H1 (cell line): ENCODE results near the gene E2F8. TPM values are rescaled to one million over a fixed set of nuclear protein-coding genes. Genes with fewer than 3 reads are reported as not detected.
"Not testable (repeated sequence)": the region's sequence is repeated elsewhere in the genome, so short reads cannot be mapped to it uniquely, and the experiment has no call there.

ENCODE experiments used
- CTCF ChIA-PET: fragments of 300-600 bp; sonication (Branson Sonifier 250); formaldehyde crosslinking; loops from one replicate; lab custom pipeline; 2021; ENCODE audit not compliant: partially characterized antibody; lab: Charles Lee
- POLR2A ChIA-PET: fragments of 300-600 bp; sonication (Branson Sonifier 250); formaldehyde crosslinking; loops from one replicate; lab custom pipeline; 2021; ENCODE audit warnings: inconsistent platforms; ENCODE audit not compliant: partially characterized antibody; lab: Charles Lee
- DNase-seq, 2 experiments: peaks; one replicate each; pipeline versions ENCODE4 v3.0.0 to v3.0.0-alpha.2; 2010 to 2022; ENCODE audit warnings: low spot score in 2 of 2, low read depth in 1 of 2, mixed read lengths in 1 of 2
- FAIRE-seq: peaks from 2 replicates; lab custom pipeline; 2011; peaks lifted over from hg19 to GRCh38; lab: Jason Lieb, UNC
- H2AFZ ChIP-seq: 2 replicates; pipeline ENCODE4 v1.8.1; 2012; ENCODE audit warnings: low read length, inconsistent platforms
- H2AK5ac ChIP-seq: 2 replicates; pipeline ENCODE4 v1.6.1; 2013; ENCODE audit warnings: low read depth, low read length
- H2BK120ac ChIP-seq: replicated peaks from 2 replicates; pipeline ENCODE3; 2013; ENCODE audit warnings: low read depth, low read length, inconsistent platforms
- H2BK12ac ChIP-seq: 2 replicates; pipeline ENCODE4 v1.6.1; 2013; ENCODE audit warnings: low read depth, low read length
- H2BK15ac ChIP-seq: 2 replicates; pipeline ENCODE4 v1.6.1; 2013; ENCODE audit warnings: low read length
- H2BK20ac ChIP-seq: 2 replicates; pipeline ENCODE4 v1.6.1; 2013; ENCODE audit warnings: low read length
- H2BK5ac ChIP-seq: 2 replicates; pipeline ENCODE4 v1.6.1; 2013; ENCODE audit warnings: low read depth, low read length
- H3K14ac ChIP-seq: 2 replicates; pipeline ENCODE4 v1.6.1; 2013; ENCODE audit warnings: inconsistent platforms; ENCODE audit not compliant: insufficient read length
- H3K18ac ChIP-seq: 2 replicates; pipeline ENCODE4 v1.6.1; 2013; ENCODE audit warnings: low read length; ENCODE audit errors: extremely low read depth
- H3K23ac ChIP-seq: 2 replicates; pipeline ENCODE4 v1.6.1; 2013; ENCODE audit warnings: inconsistent platforms; ENCODE audit not compliant: insufficient read length
- H3K23me2 ChIP-seq: 2 replicates; pipeline ENCODE4 v1.6.1; 2013; ENCODE audit warnings: low read depth, low read length
- H3K27ac ChIP-seq: 2 replicates; pipeline ENCODE4 v1.6.1; 2011; ENCODE audit warnings: low read depth, low read length, inconsistent platforms
- H3K27me3 ChIP-seq, 4 experiments: replicated peaks in 1 of 4; 1 replicate in 1 of 4; 2 replicates in 3 of 4; pipeline versions ENCODE4 v1.6.1 to v1.8.1; 2011 to 2013; ENCODE audit warnings: low read length in 3 of 4, mild to moderate bottlenecking in 3 of 4, inconsistent platforms in 2 of 4, mixed read lengths in 2 of 4, moderate library complexity in 1 of 4; ENCODE audit not compliant: control insufficient read depth in 3 of 4, insufficient read depth in 3 of 4; ENCODE audit errors: extremely low read depth in 1 of 4
- H3K36me3 ChIP-seq, 4 experiments: 2 replicates each; pipeline versions ENCODE4 v1.6.1 to v1.8.1; 2011 to 2013; ENCODE audit warnings: mild to moderate bottlenecking in 4 of 4, low read length in 3 of 4, moderate library complexity in 2 of 4, control low read depth in 1 of 4, inconsistent platforms in 1 of 4; ENCODE audit not compliant: insufficient read depth in 4 of 4, control insufficient read depth in 2 of 4
- H3K4ac ChIP-seq: replicated peaks from 2 replicates; pipeline ENCODE3; 2013; ENCODE audit warnings: low read length, low read depth, mixed read lengths, inconsistent platforms; ENCODE audit not compliant: insufficient read length
- H3K4me1 ChIP-seq, 4 experiments: replicated peaks in 1 of 4; 1 replicate in 1 of 4; 2 replicates in 3 of 4; pipeline versions ENCODE4 v1.6.1 to v1.8.1; 2011 to 2013; ENCODE audit warnings: low read length in 3 of 4, inconsistent platforms in 2 of 4, mixed read lengths in 1 of 4; ENCODE audit not compliant: insufficient read depth in 4 of 4, control insufficient read depth in 3 of 4
- H3K4me2 ChIP-seq, 2 experiments: 2 replicates each; pipeline versions ENCODE4 v1.6.1 to v1.8.1; 2011 to 2013; ENCODE audit warnings: low read depth in 2 of 2, low read length in 2 of 2, control low read depth in 1 of 2, inconsistent platforms in 1 of 2, mild to moderate bottlenecking in 1 of 2; ENCODE audit not compliant: insufficient read depth in 1 of 2
- H3K4me3 ChIP-seq, 4 experiments: fragments of 200-600, 300-600 bp in 1 of 4; sonication (generic), shearing (Covaris generic), sonication (Bioruptor Twin) in 1 of 4; 2 replicates each; pipeline versions ENCODE4 v1.5.1 to v1.8.1; 2011 to 2016; ENCODE audit warnings: low read length in 4 of 4, low read depth in 3 of 4, control low read depth in 2 of 4, inconsistent platforms in 2 of 4, mild to moderate bottlenecking in 2 of 4, mixed read lengths in 1 of 4, moderate library complexity in 1 of 4; ENCODE audit not compliant: insufficient read depth in 2 of 4; ENCODE audit errors: extremely low read depth in 1 of 4
- H3K56ac ChIP-seq: replicated peaks from 2 replicates; pipeline ENCODE3; 2013; ENCODE audit warnings: low read depth, mild to moderate bottlenecking, mixed read lengths, low read length, inconsistent platforms; ENCODE audit not compliant: insufficient read length
- H3K79me1 ChIP-seq: 2 replicates; pipeline ENCODE4 v1.6.1; 2013; ENCODE audit warnings: low read depth, low read length, control low read depth
- H3K79me2 ChIP-seq, 2 experiments: 2 replicates each; pipeline versions ENCODE4 v1.6.1 to v1.8.1; 2012 to 2013; ENCODE audit warnings: low read length in 2 of 2, mild to moderate bottlenecking in 2 of 2, inconsistent platforms in 1 of 2; ENCODE audit not compliant: insufficient read depth in 2 of 2, control insufficient read depth in 1 of 2
- H3K9ac ChIP-seq, 4 experiments: replicated peaks in 1 of 4; 1 replicate in 1 of 4; 2 replicates in 3 of 4; pipeline versions ENCODE4 v1.6.1 to v1.8.1; 2011 to 2013; ENCODE audit warnings: low read depth in 3 of 4, low read length in 3 of 4, control low read depth in 2 of 4, mild to moderate bottlenecking in 2 of 4, moderate library complexity in 2 of 4, inconsistent platforms in 1 of 4; ENCODE audit errors: extremely low read depth in 1 of 4
- H3K9me3 ChIP-seq, 2 experiments: 2 replicates each; pipeline versions ENCODE4 v1.6.1 to v1.8.1; 2012 to 2013; ENCODE audit warnings: mild to moderate bottlenecking in 2 of 2, moderate library complexity in 2 of 2, control low read depth in 1 of 2, inconsistent platforms in 1 of 2, low read depth in 1 of 2, low read length in 1 of 2, mixed read lengths in 1 of 2; ENCODE audit not compliant: insufficient read depth in 2 of 2
- H4K20me1 ChIP-seq, 2 experiments: replicated peaks in 1 of 2; 2 replicates each; pipeline versions ENCODE3 to v1.8.1; 2011 to 2013; ENCODE audit warnings: inconsistent platforms in 2 of 2, low read length in 2 of 2, mild to moderate bottlenecking in 1 of 2; ENCODE audit not compliant: insufficient read depth in 2 of 2, control insufficient read depth in 1 of 2
- H4K5ac ChIP-seq: 2 replicates; pipeline ENCODE4 v1.6.1; 2013; ENCODE audit warnings: low read length, low read depth, mixed read lengths, inconsistent platforms; ENCODE audit not compliant: insufficient read length
- H4K8ac ChIP-seq: 2 replicates; pipeline ENCODE4 v1.8.0; 2013; ENCODE audit warnings: mild to moderate bottlenecking, moderate library complexity, low read length, inconsistent platforms; ENCODE audit not compliant: insufficient read depth; ENCODE audit errors: extremely low read depth
- H4K91ac ChIP-seq: replicated peaks from 2 replicates; pipeline ENCODE3; 2013; ENCODE audit warnings: low read length, mixed read lengths, inconsistent platforms; ENCODE audit not compliant: insufficient read length
- WGBS, 2 experiments: shearing (Covaris generic) in 1 of 2; methylation state at CpG; one replicate each; pipeline versions ENCODE4 v1.1.6 to v1.1.7; 2013 to 2015; ENCODE audit warnings: low lambda C conversion rate in 2 of 2, mixed read lengths in 2 of 2, inconsistent platforms in 1 of 2, low coverage in 1 of 2, missing lambda C conversion rate in 1 of 2; ENCODE audit not compliant: insufficient replicate concordance in 2 of 2, insufficient coverage in 1 of 2, insufficient read length in 1 of 2; ENCODE audit errors: extremely low coverage in 1 of 2, missing lambda C conversion rate in 1 of 2; 5-methylcytosine and 5-hydroxymethylcytosine counted together
- polyA plus RNA-seq, 7 experiments: library from polyadenylated mRNA; depleted of rRNA in 3 of 7; stranded (reverse) in 5 of 7; unstranded in 2 of 7; fragments of >200 nt in 5 of 7; fragments of 200-250 nt in 2 of 7; gene quantifications; 1 replicate in 5 of 7; 2 replicates in 1 of 7; 4 replicates in 1 of 7; pipeline versions ENCODE4 v1.2.1 to v1.2.3, GENCODE V29; 2011 to 2013; ENCODE audit warnings: missing spikeins in 2 of 7, mixed read lengths in 2 of 7
- total RNA-seq: library from RNA; stranded (reverse); fragmentation: NEBNext Ultra II Directional; extraction: Animal tissue kit (Norgen Biotek cat#: 25700); gene quantifications from 2 replicates; pipeline ENCODE4 v1.2.1, GENCODE V29; 2021

Gene E2F8
- total and polyA plus RNA-seq, 2 of the 8 experiments (the other 6 are each of a cell fraction or from before 2014, with no cell fraction given): 5.4 to 11.4 TPM

DNA sequence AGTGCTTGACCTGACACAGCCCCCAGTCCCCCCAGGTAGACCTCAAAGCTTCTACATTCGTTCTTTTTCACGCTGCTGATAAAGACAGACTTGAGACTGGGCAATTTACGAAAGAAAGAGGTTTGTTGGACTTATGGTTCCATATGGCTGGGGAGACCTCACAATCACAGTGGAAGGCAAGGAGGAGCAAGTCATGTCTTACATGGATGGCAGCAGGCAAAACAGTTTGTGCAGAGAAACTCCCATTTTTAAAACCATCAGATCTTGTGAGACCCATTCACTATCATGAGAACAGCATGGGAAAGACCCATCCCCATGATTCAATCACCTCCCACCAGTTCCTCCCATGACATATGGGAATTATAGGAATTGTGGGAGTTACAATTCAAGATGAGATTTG lies 13.7 kb upstream of the E2F8 start:
- not testable (repeated sequence) for H3K4me1 ChIP-seq, H3K27ac ChIP-seq, H2BK120ac ChIP-seq, H3K4me3 ChIP-seq, H4K8ac ChIP-seq, H4K91ac ChIP-seq, H3K79me1 ChIP-seq, H4K5ac ChIP-seq, DNase-seq, H3K79me2 ChIP-seq, H3K4ac ChIP-seq, H2BK20ac ChIP-seq, FAIRE-seq, H2AK5ac ChIP-seq, H2BK5ac ChIP-seq, H4K20me1 ChIP-seq, H3K14ac ChIP-seq, H3K23me2 ChIP-seq, H3K9me3 ChIP-seq, H3K4me2 ChIP-seq, H2AFZ ChIP-seq, H3K18ac ChIP-seq, H3K36me3 ChIP-seq, H2BK15ac ChIP-seq, H3K23ac ChIP-seq, H3K56ac ChIP-seq, H3K27me3 ChIP-seq, H3K9ac ChIP-seq, H2BK12ac ChIP-seq
- 58% methylated on average over 3 of the region's 3 CpGs; no CpG with 5 or more reads in 1 of the 2 experiments for WGBS, 2 experiments
- CTCF ChIA-PET: interaction anchor here (0.9 to 2.0 kb wide), 3 partner anchors 12 to 299 kb away, joined by 3 to 5 read pairs (median 3); no protein-coding TSS in a partner anchor
- POLR2A ChIA-PET: interaction anchor here (2.4 kb wide), 1 partner anchor 12 kb away, joined by 9 read pairs; no protein-coding TSS in a partner anchor
